Measurements from ENCODE around the gene GPRC5C.
"Not testable (repeated sequence)": the region's sequence is repeated elsewhere in the genome, so short reads cannot be mapped to it uniquely, and the experiment has no call there.

Gene GPRC5C

GRCh38 chr17:74465378-74466110, 33.7 kb downstream of the GPRC5C start:
- DNase-seq (ENCODE audit: low read depth, low spot score) = no peak
- no peak overlapping the region for H3K27ac ChIP-seq

- DNase-seq (ENCODE audit: low read depth, low spot score) = no peak
- no peak within 1 kb of the TSS for H3K27ac ChIP-seq
Observed at GRCh38 chr17:74466111-74466827, 34.4 kb downstream of the GPRC5C start, which contains the start of gene CD300A. TSS of gene CD300A (plus strand) at chr17:74466634. CDS start at chr17:74466704, 70 bp downstream.

GRCh38 chr17:74466828-74467184, 34.9 kb downstream of the GPRC5C start:
- DNase-seq (ENCODE audit: low read depth, low spot score) = no peak
- H3K27ac ChIP-seq = no peak overlapping the region

GRCh38 chr17:74467221-74467951, 35.5 kb downstream of the GPRC5C start:
- H3K27ac ChIP-seq = no peak overlapping the region
- no peak for DNase-seq (ENCODE audit: low read depth, low spot score)

- no peak for DNase-seq (ENCODE audit: low read depth, low spot score)
- H3K27ac ChIP-seq = no peak overlapping the region
Observed at GRCh38 chr17:74471341-74471740, 39.5 kb downstream of the GPRC5C start.

- no peak for DNase-seq (ENCODE audit: low read depth, low spot score)
- H3K27ac ChIP-seq = no peak overlapping the region
Observed at GRCh38 chr17:74472890-74473289, 41.0 kb downstream of the GPRC5C start.

GRCh38 chr17:74473294-74473693, 41.4 kb downstream of the GPRC5C start:
- no peak for DNase-seq (ENCODE audit: low read depth, low spot score)

GRCh38 chr17:74474043-74474792, 42.3 kb downstream of the GPRC5C start:
- DNase-seq (ENCODE audit: low read depth, low spot score) = no peak
- H3K27ac ChIP-seq = no peak overlapping the region

More at GRCh38 chr17:74473294-74473693, 41.4 kb downstream of the GPRC5C start:
- no peak overlapping the region for H3K27ac ChIP-seq

GRCh38 chr17:74475189-74475588, 43.3 kb downstream of the GPRC5C start:
- DNase-seq (ENCODE audit: low read depth, low spot score) = no peak
- no peak overlapping the region for H3K27ac ChIP-seq

- no peak overlapping the region for H3K27ac ChIP-seq
Observed at GRCh38 chr17:74477411-74477810, 45.5 kb downstream of the GPRC5C start.

GRCh38 chr17:74478420-74479100, 46.7 kb downstream of the GPRC5C start:
- no peak overlapping the region for H3K27ac ChIP-seq
- DNase-seq (ENCODE audit: low read depth, low spot score) = no peak

More at GRCh38 chr17:74477411-74477810, 45.5 kb downstream of the GPRC5C start:
- no peak for DNase-seq (ENCODE audit: low read depth, low spot score)

- no peak for DNase-seq (ENCODE audit: low read depth, low spot score)
- H3K27ac ChIP-seq = no peak overlapping the region
Observed at GRCh38 chr17:74480290-74480689, 48.4 kb downstream of the GPRC5C start.

GRCh38 chr17:74481621-74482020, 49.7 kb downstream of the GPRC5C start:
- no peak for DNase-seq (ENCODE audit: low read depth, low spot score)
- no peak overlapping the region for H3K27ac ChIP-seq

GRCh38 chr17:74484066-74484465, 52.2 kb downstream of the GPRC5C start:
- no peak for DNase-seq (ENCODE audit: low read depth, low spot score)

GRCh38 chr17:74485022-74485743, 53.3 kb downstream of the GPRC5C start:
- no peak for DNase-seq (ENCODE audit: low read depth, low spot score)
- no peak overlapping the region for H3K27ac ChIP-seq

More at GRCh38 chr17:74484066-74484465, 52.2 kb downstream of the GPRC5C start:
- H3K27ac ChIP-seq = no peak overlapping the region

GRCh38 chr17:74485841-74486240, 54.0 kb downstream of the GPRC5C start:
- no peak overlapping the region for H3K27ac ChIP-seq
- no peak for DNase-seq (ENCODE audit: low read depth, low spot score)

- not testable (repeated sequence) for H3K27ac ChIP-seq; DNase-seq (ENCODE audit: low read depth, low spot score)
Observed at GRCh38 chr17:74488276-74488675, 56.4 kb downstream of the GPRC5C start.

- no peak overlapping the region for H3K27ac ChIP-seq
- DNase-seq (ENCODE audit: low read depth, low spot score) = no peak
Observed at GRCh38 chr17:74490716-74491115, 58.8 kb downstream of the GPRC5C start.

GRCh38 chr17:74491626-74492025, 59.7 kb downstream of the GPRC5C start:
- no peak overlapping the region for H3K27ac ChIP-seq

More at GRCh38 chr17:74491626-74492025, 59.7 kb downstream of the GPRC5C start:
- no peak for DNase-seq (ENCODE audit: low read depth, low spot score)

Measured in epithelial cell of prostate (primary cell).